Panc1 (cell line): Measurements from ENCODE around the gene NUB1. TPM values are rescaled to one million over a fixed set of nuclear protein-coding genes. Genes with fewer than 3 reads are reported as not detected.

Experiments
- ATAC-seq: fragments of 200-7000 bp; cut with Tn5 transposase; 2 replicates; pipeline ENCODE4 v1.9.1; 2020; ENCODE audit warnings: mild to moderate bottlenecking, moderate library complexity
- BruUV-seq: library from RNA; stranded (reverse); fragments of 400-500 nt; replicated peaks from 2 replicates; lab custom pipeline; 2021; lab: Mats Ljungman, UMichigan
- CTCF ChIA-PET: fragments of 300-600 bp; sonication (Branson Sonifier 250); formaldehyde crosslinking; loops from one replicate; lab custom pipeline; 2022; ENCODE audit warnings: antibody characterized with exemption; lab: Charles Lee
- POLR2A ChIA-PET: fragments of 300-600 bp; sonication (Branson Sonifier 250); formaldehyde crosslinking; loops from one replicate; lab custom pipeline; 2022; ENCODE audit warnings: antibody characterized with exemption; lab: Charles Lee
- DNase-seq: peaks from one replicate; pipeline ENCODE4 v3.0.0-alpha.2; 2010; ENCODE audit warnings: low read depth, low spot score
- H3K27ac ChIP-seq: 2 replicates; pipeline ENCODE4 v1.5.1; 2011; ENCODE audit warnings: mild to moderate bottlenecking, low read length, inconsistent platforms
- H3K27me3 ChIP-seq: fragments of 200-500 bp; sonication (Bioruptor generic); 2 replicates; pipeline ENCODE4 v1.6.0; 2014; ENCODE audit warnings: low read length, inconsistent platforms; ENCODE audit not compliant: control insufficient read depth, insufficient read depth
- H3K36me3 ChIP-seq: fragments of 200-500 bp; sonication (Bioruptor generic); 2 replicates; pipeline ENCODE4 v1.5.1; 2014; ENCODE audit warnings: inconsistent platforms, mild to moderate bottlenecking, low read length, moderate library complexity; ENCODE audit not compliant: control insufficient read depth, insufficient read depth
- H3K4me1 ChIP-seq: 2 replicates; pipeline ENCODE4 v1.5.1; 2011; ENCODE audit warnings: inconsistent platforms, mild to moderate bottlenecking, low read length, moderate library complexity; ENCODE audit not compliant: control insufficient read depth, insufficient read depth
- H3K4me3 ChIP-seq, 2 experiments: 2 replicates each; pipeline ENCODE4 v1.5.1; 2011 to 2012; ENCODE audit warnings: low read depth in 2 of 2, low read length in 2 of 2, mild to moderate bottlenecking in 2 of 2, inconsistent platforms in 1 of 2, moderate library complexity in 1 of 2
- H3K9me3 ChIP-seq: fragments of 200-500 bp; sonication (Bioruptor generic); 2 replicates; pipeline ENCODE4 v1.5.1; 2014; ENCODE audit warnings: low read depth, mild to moderate bottlenecking, inconsistent platforms, low read length, moderate library complexity; ENCODE audit not compliant: control insufficient read depth, insufficient read depth
- CTCF ChIP-seq: fragments of 450-650 bp; IDR thresholded peaks from 2 replicates; pipeline ENCODE4 v1.5.1; 2017; ENCODE audit warnings: mild to moderate bottlenecking
- POLR2AphosphoS5 ChIP-seq: IDR thresholded peaks from 2 replicates; pipeline ENCODE4 v1.6.1; 2012; ENCODE audit warnings: mild to moderate bottlenecking, low read depth, low read length, moderate library complexity
- REST ChIP-seq, 2 experiments: IDR thresholded peaks; 2 replicates each; pipeline ENCODE4 v1.6.1; 2011 to 2012; ENCODE audit warnings: low read depth in 2 of 2, control low read depth in 1 of 2, low read length in 1 of 2, mild to moderate bottlenecking in 1 of 2, moderate library complexity in 1 of 2; ENCODE audit not compliant: insufficient read depth in 1 of 2
- SIN3A ChIP-seq: IDR thresholded peaks from 2 replicates; pipeline ENCODE4 v1.6.1; 2012; ENCODE audit warnings: low read depth, mild to moderate bottlenecking, low read length, moderate library complexity, borderline replicate concordance; ENCODE audit not compliant: insufficient read depth
- TCF7L2 ChIP-seq: IDR thresholded peaks from 2 replicates; pipeline ENCODE4 v1.6.1; 2011; ENCODE audit warnings: mild to moderate bottlenecking, low read depth, low read length, inconsistent platforms
- in situ Hi-C: cut with HindIII; loops from 2 replicates; pipeline ENCODE4 v1.10.0; 2016; ENCODE audit warnings: low sequenced_read_pairs, low pct_unique_long_range_greater_than_20kb
- intact Hi-C: fragments of 100-400 bp; cut with micrococcal nuclease; formaldehyde crosslinking; loops from one replicate; pipeline ENCODE4 v1.10.0; 2022; ENCODE audit not compliant: unreplicated experiment
- total RNA-seq: library from RNA; stranded (reverse); gene quantifications from one replicate; pipeline ENCODE4 v1.2.1, GENCODE V29; 2021; ENCODE audit not compliant: unreplicated experiment

Gene NUB1
- total RNA-seq, 1 experiment from 2014 or later: 50.5 TPM

- CTCF ChIA-PET: no interaction called here
- in situ Hi-C loops: no loop called here
- Histone ChIP-seq H3K9me3 (no peaks in the 10 kb centered on the region), H3K27ac (no peak overlapping the region), H3K27me3 (no peaks in the 10 kb centered on the region), H3K4me1 (peaks cover 10% of the 10 kb centered on the region), H3K4me3 (no peak overlapping the region), H3K36me3 (no peaks in the 10 kb centered on the region)
- no TSS peak for BruUV-seq
- intact Hi-C loops: no loop called here
- ATAC-seq (no peak), DNase-seq (no peak)
- TF ChIP-seq TCF7L2 (no peak), REST (IDR thresholded peaks at IDR 0.05; ENCODE audit: insufficient read depth in 1 of 2, low read depth in 2 of 2, low read length in 1 of 2) (no peak), CTCF (no peak), POLR2AphosphoS5 (no peak), SIN3A (no peak)
- POLR2A ChIA-PET: no interaction called here
Measured at GRCh38 chr7:151389096-151389767, 47.6 kb downstream of the NUB1 start.

GRCh38 chr7:151389768-151390597 lies 48.4 kb downstream of the NUB1 start:
- intact Hi-C loops (no loop called here), in situ Hi-C loops (no loop called here)
- Histone ChIP-seq H3K4me3 (no peak overlapping the region), H3K9me3 (no peaks in the 10 kb centered on the region), H3K27ac (no peak overlapping the region), H3K4me1 (peaks cover 10% of the 10 kb centered on the region), H3K27me3 (no peaks in the 10 kb centered on the region), H3K36me3 (no peaks in the 10 kb centered on the region)
- POLR2A ChIA-PET: no interaction called here
- ATAC-seq (no peak), DNase-seq (no peak)
- no peak for TF ChIP-seq SIN3A
- no peak for TF ChIP-seq TCF7L2
- no peak for TF ChIP-seq CTCF
- BruUV-seq: no TSS peak
- CTCF ChIA-PET: no interaction called here
